Activated CD4-positive, CD25-positive, alpha-beta regulatory T cell treated with anti-CD3 and anti-CD28 coated beads, Interleukin-2, amount 50 U/mL, for 24 hours (primary cell): ENCODE measurements around the gene HSPA9.
A peak's percentile ranks its signal among the peaks of the same experiment; 100 is the strongest.

Experiments used
- ATAC-seq, 2 donors: fragments of 150-1000 bp; cut with Tn5 transposase; one replicate each; pipeline ENCODE4 v1.10.0; 2021; ENCODE audit warnings: mild to moderate bottlenecking in 1 of 2, moderate library complexity in 1 of 2

HSPA9 gene

GRCh38 chr5:138575194-138576015 is at the start of gene HSPA9:
Gene HSPA9, minus strand, starts transcription at chr5:138575401. Its CDS starts 83 bp downstream, at chr5:138575318.
- ATAC-seq, result peak; percentile 83 to 85

GRCh38 chr5:138623053-138623452 is 47.9 kb upstream of the HSPA9 start:
- ATAC-seq, result no peak

GRCh38 chr5:138622051-138622450 is 46.9 kb upstream of the HSPA9 start:
- no peak for ATAC-seq

GRCh38 chr5:138620663-138621224 is 45.5 kb upstream of the HSPA9 start:
- no peak for ATAC-seq

GRCh38 chr5:138616508-138616907 is 41.3 kb upstream of the HSPA9 start:
- no peak for ATAC-seq

- ATAC-seq, result no peak
Measured at GRCh38 chr5:138615461-138615860, 40.3 kb upstream of the HSPA9 start.

- no peak for ATAC-seq
Measured at GRCh38 chr5:138611678-138612218, 36.5 kb upstream of the HSPA9 start.

- no peak for ATAC-seq
Measured at GRCh38 chr5:138610918-138611677, 35.9 kb upstream of the HSPA9 start.

GRCh38 chr5:138610415-138610917 is 35.3 kb upstream of the HSPA9 start:
- no peak for ATAC-seq

GRCh38 chr5:138606378-138607064 is 31.3 kb upstream of the HSPA9 start:
- no peak for ATAC-seq

- no peak for ATAC-seq
Measured at GRCh38 chr5:138605254-138605972, 30.2 kb upstream of the HSPA9 start.

- ATAC-seq, result no peak
Measured at GRCh38 chr5:138604176-138604785, 29.1 kb upstream of the HSPA9 start.

GRCh38 chr5:138603249-138603920 is 28.2 kb upstream of the HSPA9 start:
- ATAC-seq, result peak; percentile 32 to 44

- ATAC-seq, result no peak
Measured at GRCh38 chr5:138602371-138603000, 27.3 kb upstream of the HSPA9 start.

- no peak for ATAC-seq
Measured at GRCh38 chr5:138601444-138601843, 26.2 kb upstream of the HSPA9 start.

- ATAC-seq, result no peak
Measured at GRCh38 chr5:138600446-138600845, 25.2 kb upstream of the HSPA9 start.

GRCh38 chr5:138597661-138598400 is 22.6 kb upstream of the HSPA9 start:
- no peak for ATAC-seq

- ATAC-seq, result no peak
Measured at GRCh38 chr5:138596105-138596881, 21.1 kb upstream of the HSPA9 start.
